ENCODE data around the gene UNKL.
A peak's percentile ranks its signal among the peaks of the same experiment; 100 is the strongest.

The UNKL gene

DNA sequence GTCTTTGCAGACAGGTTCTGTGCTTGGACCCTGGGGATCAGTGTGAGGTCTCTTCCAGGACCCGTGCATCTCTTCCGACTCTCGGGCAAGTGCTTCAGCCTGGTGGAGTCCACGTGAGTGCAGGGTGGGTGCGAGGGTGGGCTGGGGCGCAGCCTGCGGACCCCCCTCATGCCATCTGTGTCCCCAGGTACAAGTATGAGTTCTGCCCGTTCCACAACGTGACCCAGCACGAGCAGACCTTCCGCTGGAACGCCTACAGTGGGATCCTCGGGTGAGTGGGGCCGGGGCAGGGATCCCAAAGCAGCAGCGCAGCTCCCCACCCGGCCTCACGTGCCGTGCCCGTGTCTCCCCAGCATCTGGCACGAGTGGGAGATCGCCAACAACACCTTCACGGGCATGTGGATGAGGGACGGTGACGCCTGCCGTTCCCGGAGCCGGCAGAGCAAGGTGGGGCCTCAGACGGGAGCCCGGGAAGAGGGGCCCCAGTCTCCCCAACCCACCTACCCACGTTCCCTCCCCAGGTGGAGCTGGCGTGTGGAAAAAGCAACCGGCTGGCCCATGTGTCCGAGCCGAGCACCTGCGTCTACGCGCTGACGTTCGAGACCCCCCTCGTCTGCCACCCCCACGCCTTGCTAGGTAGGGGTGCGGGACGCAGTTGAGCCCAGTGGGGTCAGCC lies 52.7 kb downstream of the UNKL start:
- DNase-seq, result no peak
- TF ChIP-seq POLR2A (IDR thresholded peaks at IDR 0.05; ENCODE audit: low read length) (no peak), GATA1 (IDR thresholded peaks at IDR 0.05; ENCODE audit: low read depth, low read length) (no peak)

DNA sequence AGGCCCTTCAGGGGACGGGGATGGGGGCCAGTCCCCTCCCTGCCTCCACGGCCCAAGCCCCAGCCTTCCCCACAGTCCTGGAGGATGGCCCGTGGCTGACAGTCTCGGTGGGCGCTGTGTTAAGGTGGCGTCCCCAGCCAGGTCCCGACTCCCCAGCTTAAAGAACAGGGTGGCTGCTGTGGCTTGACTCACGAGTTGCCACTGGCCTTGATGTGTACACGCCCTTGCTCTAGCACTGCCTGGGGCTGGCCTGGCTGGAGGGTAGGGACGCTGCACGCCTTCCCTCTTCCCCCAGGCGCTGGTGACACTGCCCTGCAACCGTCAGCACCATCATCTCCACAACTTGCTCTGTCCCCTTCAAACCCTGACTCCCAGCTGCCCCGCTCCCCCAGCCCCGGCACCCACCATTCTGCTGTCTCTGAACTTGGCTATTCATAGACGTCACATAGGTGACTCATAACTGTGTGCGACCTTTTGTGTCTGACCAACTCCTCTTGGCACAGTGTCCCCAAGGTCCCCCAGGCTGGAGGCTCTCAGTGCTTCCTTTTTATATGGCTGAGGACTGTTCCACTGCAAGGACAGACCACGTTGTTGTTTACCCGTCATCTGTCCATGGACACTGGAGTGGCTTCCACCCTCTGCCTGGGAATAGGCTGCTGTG lies 56.5 kb downstream of the UNKL start:
- no peak for DNase-seq
- TF ChIP-seq POLR2A (IDR thresholded peaks at IDR 0.05; ENCODE audit: low read length) (no peak), GATA1 (IDR thresholded peaks at IDR 0.05; ENCODE audit: low read depth, low read length) (no peak)

DNA sequence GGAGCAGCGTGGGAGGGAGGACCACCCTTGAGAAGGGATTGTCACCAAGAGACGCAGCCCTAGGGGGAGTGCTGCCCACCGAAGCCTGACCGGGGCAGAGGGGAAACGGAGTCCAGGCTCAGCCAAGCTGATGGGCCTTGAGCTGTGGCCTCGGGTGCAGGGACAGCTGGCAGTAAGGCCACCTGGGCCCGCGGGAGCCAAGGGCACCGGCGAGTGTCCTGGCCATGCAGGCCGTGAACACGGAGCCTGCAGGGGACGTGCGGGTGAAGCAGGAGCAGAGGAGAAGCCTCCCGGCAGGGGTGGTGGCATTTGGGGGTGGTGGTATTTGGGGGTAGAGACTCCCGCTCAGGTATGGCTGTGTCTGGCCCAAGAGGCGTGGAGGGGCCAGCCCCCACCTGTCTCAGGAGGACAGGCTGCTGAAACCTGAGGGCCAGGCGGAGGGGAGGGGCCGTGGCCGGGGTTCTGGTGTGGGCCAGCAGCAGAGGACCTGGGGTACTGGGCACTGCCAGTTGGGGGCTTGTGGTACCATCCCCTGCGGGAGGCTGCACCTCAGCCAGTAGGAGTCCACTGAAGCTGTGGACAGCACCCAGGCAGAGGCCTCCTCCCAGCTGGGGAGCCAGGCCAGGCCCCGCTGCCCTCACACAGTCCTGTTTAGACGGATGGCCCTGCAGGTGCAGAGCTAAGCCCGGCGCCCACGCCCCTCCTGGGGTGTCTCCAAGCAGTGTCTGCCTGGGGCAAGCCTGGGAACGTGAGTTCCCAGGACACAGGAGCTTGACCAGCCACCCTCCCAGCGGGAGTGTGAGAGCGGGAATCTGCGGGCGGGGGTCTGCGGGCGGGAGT lies 58.2 kb downstream of the UNKL start:
- TF ChIP-seq POLR2A (IDR thresholded peaks at IDR 0.05; ENCODE audit: low read length) (no peak), GATA1 (IDR thresholded peaks at IDR 0.05; ENCODE audit: low read depth, low read length) (no peak)
- DNase-seq, result no peak

DNA sequence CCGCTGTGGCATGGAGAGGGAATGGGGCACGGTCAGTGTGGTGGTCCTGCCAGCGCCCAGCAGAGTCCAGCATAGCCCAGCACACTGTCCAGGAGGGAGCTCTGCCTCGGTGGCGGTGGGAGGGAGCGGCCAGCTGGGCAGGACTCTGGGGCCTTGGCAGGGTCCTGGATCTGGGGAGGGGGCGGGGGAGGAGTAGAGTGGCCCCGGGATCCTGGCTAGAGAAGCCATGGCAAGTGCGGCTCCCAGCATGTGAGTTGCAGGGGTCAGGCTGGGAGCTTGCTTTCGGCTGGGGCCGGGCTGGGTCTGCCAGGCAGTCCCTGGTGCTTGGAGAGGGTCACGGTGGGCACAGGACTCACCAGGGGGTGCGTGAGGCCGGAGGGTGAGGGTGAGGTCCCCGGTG lies 58.9 kb downstream of the UNKL start:
- no peak for TF ChIP-seq POLR2A (IDR thresholded peaks at IDR 0.05; ENCODE audit: low read length)
- no peak for TF ChIP-seq GATA1 (IDR thresholded peaks at IDR 0.05; ENCODE audit: low read depth, low read length)
- no peak for DNase-seq

DNA sequence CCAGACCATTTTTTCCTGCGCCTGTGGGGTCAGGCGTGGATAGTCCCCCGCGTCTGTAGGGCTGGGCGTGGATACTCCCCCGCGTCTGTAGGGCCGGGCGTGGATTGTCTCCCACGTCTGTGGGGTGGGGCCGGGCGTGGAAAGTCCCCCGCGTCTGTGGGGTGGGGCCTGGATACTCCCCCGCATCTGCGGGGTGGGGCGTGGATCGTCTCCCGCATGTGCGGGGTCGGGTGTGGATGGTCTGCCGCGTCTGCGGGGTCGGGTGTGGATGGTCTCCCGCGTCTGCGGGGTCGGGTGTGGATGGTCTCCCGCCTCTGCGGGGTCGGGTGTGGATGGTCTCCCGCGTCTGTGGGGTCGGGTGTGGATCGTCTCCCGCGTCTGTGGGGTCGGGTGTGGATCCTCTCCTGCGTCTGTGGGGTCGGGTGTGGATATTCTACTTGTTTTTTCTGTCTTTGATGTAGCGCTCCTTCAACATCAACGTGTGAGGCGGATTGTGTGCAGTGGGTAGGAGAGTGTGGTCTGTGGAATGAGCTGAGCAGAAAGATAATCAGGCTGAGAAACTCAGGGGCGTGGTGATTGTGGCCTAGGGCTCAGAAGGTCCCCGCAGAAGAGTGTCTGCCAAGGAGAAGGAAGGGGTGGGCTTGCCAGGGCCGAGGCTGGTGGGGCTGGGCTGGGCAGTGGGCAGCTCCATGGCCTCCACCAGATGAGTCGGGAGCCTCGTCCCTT lies 59.5 kb downstream of the UNKL start:
- TF ChIP-seq GATA1 (IDR thresholded peaks at IDR 0.05; ENCODE audit: low read depth, low read length) (no peak), POLR2A (IDR thresholded peaks at IDR 0.05; ENCODE audit: low read length) (no peak)
- no peak for DNase-seq

- peak; percentile 75 for TF ChIP-seq POLR2A (IDR thresholded peaks at IDR 0.05; ENCODE audit: low read length)
- no peak for TF ChIP-seq GATA1 (IDR thresholded peaks at IDR 0.05; ENCODE audit: low read depth, low read length)
- peak; percentile 95 to 97 for DNase-seq
Measured at GRCh38 chr16:1351582-1352362, 62.7 kb downstream of the UNKL start, which contains the start of the genes GNPTG and TSR3. Gene GNPTG (plus strand): TSS chr16:1351931. CDS start chr16:1351966, 35 bp downstream. Gene TSR3 (minus strand): TSS chr16:1351878. CDS start chr16:1351804, 74 bp downstream.

DNA sequence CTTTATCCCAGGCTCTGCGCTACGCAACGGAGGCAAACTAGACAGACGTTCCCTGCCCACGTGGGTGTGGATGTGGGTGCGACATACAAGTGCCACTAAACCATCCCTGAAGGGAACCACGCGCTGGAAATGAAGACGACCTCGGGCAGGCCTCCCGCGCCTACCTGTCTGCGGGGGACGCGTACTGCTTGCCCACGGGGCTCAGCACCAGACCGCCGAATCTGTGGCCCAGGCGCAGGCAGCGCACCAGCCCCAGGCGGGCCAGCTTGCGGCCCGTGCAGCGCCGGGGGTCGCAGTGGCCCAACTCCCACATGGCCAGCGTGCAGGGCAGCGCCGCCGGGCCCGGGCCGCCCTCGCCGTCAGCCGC lies 63.3 kb downstream of the UNKL start:
- peak; percentile 51 to 56 for DNase-seq
- no peak for TF ChIP-seq POLR2A (IDR thresholded peaks at IDR 0.05; ENCODE audit: low read length)
- TF ChIP-seq GATA1 (IDR thresholded peaks at IDR 0.05; ENCODE audit: low read depth, low read length), result no peak

DNA sequence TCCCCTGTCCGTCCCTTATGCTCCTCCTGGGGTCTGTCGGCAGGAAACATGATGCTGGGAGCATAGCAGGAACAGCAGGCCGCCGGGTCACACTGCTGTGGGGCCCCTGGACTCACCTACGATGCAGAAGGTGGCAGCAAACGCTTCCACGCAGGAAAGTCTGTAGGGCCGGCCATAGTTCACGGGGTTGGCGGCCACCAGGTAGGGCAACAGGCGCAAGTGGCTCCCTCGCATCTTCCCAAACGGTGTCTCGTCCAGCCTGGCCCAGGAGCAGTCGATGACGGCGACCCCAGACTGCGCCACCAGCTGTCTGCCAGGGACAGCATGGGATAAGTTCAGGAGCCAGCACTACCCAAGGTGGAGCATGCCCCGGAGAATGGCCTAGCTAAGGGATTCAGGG lies 63.8 kb downstream of the UNKL start:
- no peak for TF ChIP-seq GATA1 (IDR thresholded peaks at IDR 0.05; ENCODE audit: low read depth, low read length)
- DNase-seq, result no peak

- TF ChIP-seq POLR2A (IDR thresholded peaks at IDR 0.05; ENCODE audit: low read length) (no peak), GATA1 (IDR thresholded peaks at IDR 0.05; ENCODE audit: low read depth, low read length) (no peak)
- no peak for DNase-seq
Measured at GRCh38 chr16:1349951-1350350, 64.6 kb downstream of the UNKL start.

- DNase-seq, result no peak
- no peak for TF ChIP-seq GATA1 (IDR thresholded peaks at IDR 0.05; ENCODE audit: low read depth, low read length)
- no peak for TF ChIP-seq POLR2A (IDR thresholded peaks at IDR 0.05; ENCODE audit: low read length)
Measured at GRCh38 chr16:1349351-1349750, 65.2 kb downstream of the UNKL start.

DNA sequence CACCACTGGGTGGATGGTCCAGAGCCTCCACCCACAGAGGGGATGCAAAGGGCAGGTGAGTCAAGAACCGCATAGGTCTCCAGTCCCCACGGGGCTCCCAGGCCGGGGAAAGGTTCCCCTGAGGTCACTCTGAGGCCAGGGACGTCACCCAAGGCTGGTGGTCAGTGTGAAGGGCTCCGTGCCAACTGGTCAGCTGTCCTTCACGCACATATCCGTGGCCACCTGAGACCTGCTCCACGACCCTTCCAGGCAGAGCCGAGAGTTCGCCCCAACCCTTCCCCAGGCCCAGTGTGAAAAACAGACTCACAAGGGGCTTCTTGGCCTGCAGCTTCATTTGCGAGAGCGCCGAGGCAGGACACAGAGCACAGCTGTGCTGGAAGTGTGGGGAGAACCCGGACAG lies 65.6 kb downstream of the UNKL start:
- TF ChIP-seq POLR2A (IDR thresholded peaks at IDR 0.05; ENCODE audit: low read length), result no peak
- TF ChIP-seq GATA1 (IDR thresholded peaks at IDR 0.05; ENCODE audit: low read depth, low read length), result no peak
- DNase-seq, result no peak

DNA sequence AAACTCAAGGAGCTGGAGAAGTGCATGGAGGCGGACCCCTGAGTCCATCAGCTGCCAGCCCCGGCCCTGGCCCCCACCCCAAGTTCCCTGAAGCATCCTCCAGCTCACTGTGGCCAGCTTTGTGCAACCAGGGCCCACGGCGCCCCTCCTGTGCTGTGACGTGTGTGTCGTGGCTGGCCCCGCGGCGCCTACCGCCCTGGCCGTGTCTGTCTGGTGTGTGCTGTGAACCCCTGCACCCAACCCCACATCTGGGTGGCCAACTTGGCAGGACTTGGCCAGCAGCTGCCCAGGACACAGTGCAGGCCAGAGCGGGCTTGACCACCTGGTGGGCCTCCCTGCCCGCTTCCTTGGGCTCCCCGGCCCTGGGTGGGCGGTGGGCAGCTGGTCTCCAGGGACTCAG lies 66.1 kb downstream of the UNKL start:
- DNase-seq, result no peak

DNA sequence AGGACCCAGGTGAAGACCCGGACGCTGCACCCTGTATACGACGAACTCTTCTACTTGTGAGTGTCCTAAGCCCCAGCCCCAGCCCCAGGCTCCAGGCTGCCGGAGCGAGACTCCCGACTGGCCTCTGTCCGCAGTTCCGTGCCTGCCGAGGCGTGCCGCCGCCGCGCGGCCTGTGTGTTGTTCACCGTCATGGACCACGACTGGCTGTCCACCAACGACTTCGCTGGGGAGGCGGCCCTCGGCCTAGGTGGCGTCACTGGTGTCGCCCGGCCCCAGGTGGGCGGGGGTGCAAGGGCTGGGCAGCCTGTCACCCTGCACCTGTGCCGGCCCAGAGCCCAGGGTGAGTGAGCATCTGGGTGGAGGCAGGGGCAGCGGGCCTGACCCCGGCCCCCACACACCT lies 66.5 kb downstream of the UNKL start:
- DNase-seq, result no peak
- no peak for TF ChIP-seq GATA1 (IDR thresholded peaks at IDR 0.05; ENCODE audit: low read depth, low read length)
- no peak for TF ChIP-seq POLR2A (IDR thresholded peaks at IDR 0.05; ENCODE audit: low read length)

More for the DNA sequence above, 66.1 kb downstream of the UNKL start:
- TF ChIP-seq GATA1 (IDR thresholded peaks at IDR 0.05; ENCODE audit: low read depth, low read length) (no peak), POLR2A (IDR thresholded peaks at IDR 0.05; ENCODE audit: low read length) (no peak)
